VCaP (cell line): Measurements from ENCODE around the gene ADAMTS5.

Experiments used
- H3K27ac ChIP-seq: fragments of 450-650 bp; 2 replicates; pipeline ENCODE4 v1.5.1; 2017
- CTCF ChIP-seq: fragments of 450-650 bp; conservative IDR thresholded peaks from 2 replicates; pipeline ENCODE4 v1.5.1; 2017; ENCODE audit warnings: mild to moderate bottlenecking, moderate library complexity

Gene ADAMTS5

GRCh38 chr21:26967062-26967913 lies at the start of gene ADAMTS5:
Gene ADAMTS5 (minus strand): TSS chr21:26967088. CDS start chr21:26966391, 697 bp downstream.
- TF ChIP-seq CTCF: no peak
- peak within 1 kb of the TSS; percentile 32; the same call in 1 of the 2 replicates for H3K27ac ChIP-seq

GRCh38 chr21:27001526-27001925 lies 34.6 kb upstream of the ADAMTS5 start:
- TF ChIP-seq CTCF: no peak

GRCh38 chr21:26983576-26983975 lies 16.7 kb upstream of the ADAMTS5 start:
- TF ChIP-seq CTCF: no peak
- H3K27ac ChIP-seq: no peak overlapping the region

More at GRCh38 chr21:27001526-27001925, 34.6 kb upstream of the ADAMTS5 start:
- H3K27ac ChIP-seq: no peak overlapping the region

GRCh38 chr21:26982767-26983166 lies 15.9 kb upstream of the ADAMTS5 start:
- no peak for TF ChIP-seq CTCF
- no peak overlapping the region for H3K27ac ChIP-seq

GRCh38 chr21:26977746-26978145 lies 10.9 kb upstream of the ADAMTS5 start:
- no peak overlapping the region for H3K27ac ChIP-seq
- TF ChIP-seq CTCF: no peak

GRCh38 chr21:26973226-26973625 lies 6.3 kb upstream of the ADAMTS5 start:
- no peak overlapping the region for H3K27ac ChIP-seq
- no peak for TF ChIP-seq CTCF

GRCh38 chr21:26972192-26972591 lies 5.3 kb upstream of the ADAMTS5 start:
- H3K27ac ChIP-seq: no peak overlapping the region
- TF ChIP-seq CTCF: no peak
